Measurements from ENCODE around the gene ANGPT4. TPM values are rescaled to one million over a fixed set of nuclear protein-coding genes. Genes with fewer than 3 reads are reported as not detected.

ANGPT4 gene, protein sequence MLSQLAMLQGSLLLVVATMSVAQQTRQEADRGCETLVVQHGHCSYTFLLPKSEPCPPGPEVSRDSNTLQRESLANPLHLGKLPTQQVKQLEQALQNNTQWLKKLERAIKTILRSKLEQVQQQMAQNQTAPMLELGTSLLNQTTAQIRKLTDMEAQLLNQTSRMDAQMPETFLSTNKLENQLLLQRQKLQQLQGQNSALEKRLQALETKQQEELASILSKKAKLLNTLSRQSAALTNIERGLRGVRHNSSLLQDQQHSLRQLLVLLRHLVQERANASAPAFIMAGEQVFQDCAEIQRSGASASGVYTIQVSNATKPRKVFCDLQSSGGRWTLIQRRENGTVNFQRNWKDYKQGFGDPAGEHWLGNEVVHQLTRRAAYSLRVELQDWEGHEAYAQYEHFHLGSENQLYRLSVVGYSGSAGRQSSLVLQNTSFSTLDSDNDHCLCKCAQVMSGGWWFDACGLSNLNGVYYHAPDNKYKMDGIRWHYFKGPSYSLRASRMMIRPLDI
- total RNA-seq (2013) = 0.04 TPM
- polyA plus RNA-seq (under 1 TPM in 2 of 3 donors, not detected in 1; 0.07 to 0.14 TPM), polyA minus RNA-seq (under 0.01 and 0.08 TPM in 2 replicates), total RNA-seq (0 to 1.2 (median 0.08) reads per million in 11 experiments)

DNA sequence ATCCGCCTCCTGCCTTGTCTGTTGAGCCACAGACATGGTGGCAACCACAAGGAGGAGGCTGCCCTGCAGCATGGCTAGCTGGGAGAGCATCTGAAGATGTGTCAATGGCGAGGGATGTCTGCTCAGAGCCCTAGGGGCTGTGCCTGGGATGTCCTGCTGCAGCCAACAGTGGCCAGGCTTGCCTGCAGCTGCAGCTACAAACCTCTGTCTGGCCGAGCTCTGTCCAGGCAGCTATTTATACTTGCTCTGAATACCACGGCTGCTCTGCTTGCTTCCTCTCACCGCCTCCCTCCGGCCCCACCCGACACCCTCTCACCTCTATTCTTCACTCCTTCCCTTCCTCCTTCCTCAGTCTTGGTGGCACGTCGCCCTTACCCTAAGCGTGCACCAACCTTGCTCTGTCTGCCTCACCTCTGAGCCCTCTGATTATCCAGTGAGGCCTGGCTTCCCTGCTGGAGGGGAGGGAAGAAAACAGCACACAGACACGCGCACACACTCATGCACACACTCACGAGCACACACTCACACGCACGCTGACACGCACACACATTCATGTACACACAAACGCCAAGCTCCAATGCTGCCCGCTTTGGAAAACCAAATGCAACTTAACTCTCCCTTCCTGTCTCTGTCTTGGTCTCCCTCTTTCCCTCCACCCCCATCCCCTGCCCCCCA is at the start of gene ANGPT4:
TSS of gene ANGPT4 (minus strand) at position 210 of the 675 bp plus-strand sequence. CDS start at position 90, 120 bp downstream.
- Mint-ChIP-seq H3K27ac (peak within 1 kb of the TSS in 5 of 7 donors; percentile 11 to 62 (median 36)), H3K4me1 (peaks cover 57% of the 10 kb centered on the region), H3K9me3 (peaks cover 0 to 3% (median 0%) of the 10 kb centered on the region in 7 donors), H3K36me3 (no peaks in the 10 kb centered on the region), H3K4me3 (peak within 1 kb of the TSS in 1 of 2 donors; percentile 56), H3K27me3 (ENCODE audit: low read depth in 3 of 3) (peaks cover 5 to 24% (median 22%) of the 10 kb centered on the region in 3 donors)
- intact Hi-C loops (cut with micrococcal nuclease) = no loop called here
- Histone ChIP-seq H3K4me1 (ENCODE audit: control insufficient read depth in 1 of 2, insufficient read depth in 2 of 2, low read length in 2 of 2) (peaks cover 44 to 52% of the 10 kb centered on the region in 2 donors), H3K4me2 (replicated peaks; ENCODE audit: extremely low read depth, low read length, poor library complexity, severe bottlenecking) (peak within 1 kb of the TSS; percentile 48), H3K27me3 (ENCODE audit: control insufficient read depth in 2 of 2, insufficient read depth in 2 of 2, low read length in 2 of 2) (no peaks in the 10 kb centered on the region), H3K79me2 (ENCODE audit: insufficient read depth, low read length) (no peaks in the 10 kb centered on the region), H3K27ac (ENCODE audit: low read depth in 1 of 2, low read length in 2 of 2) (no peak within 1 kb of the TSS), H2AFZ (ENCODE audit: insufficient read depth, low read depth, low read length, poor library complexity, severe bottlenecking) (no peak within 1 kb of the TSS), H3K9ac (ENCODE audit: insufficient read depth, low read length, poor library complexity, severe bottlenecking) (no peak within 1 kb of the TSS), H3K36me3 (replicated peaks in 1 of 2; ENCODE audit: control insufficient read depth in 1 of 2, insufficient read depth in 2 of 2, low read length in 2 of 2) (no peaks in the 10 kb centered on the region), H3K4me3 (replicated peaks in 1 of 3; ENCODE audit: low read depth in 2 of 3, low read length in 3 of 3) (peak within 1 kb of the TSS in 1 of 3 experiments; percentile 36), H3K9me3 (replicated peaks in 1 of 2; ENCODE audit: control insufficient read depth in 1 of 2, insufficient read depth in 1 of 2, low read length in 2 of 2) (no peaks in the 10 kb centered on the region), H4K20me1 (ENCODE audit: insufficient read depth, low read length) (no peaks in the 10 kb centered on the region)
- DNase-seq = no peak
- TF ChIP-seq, protein P1, sequence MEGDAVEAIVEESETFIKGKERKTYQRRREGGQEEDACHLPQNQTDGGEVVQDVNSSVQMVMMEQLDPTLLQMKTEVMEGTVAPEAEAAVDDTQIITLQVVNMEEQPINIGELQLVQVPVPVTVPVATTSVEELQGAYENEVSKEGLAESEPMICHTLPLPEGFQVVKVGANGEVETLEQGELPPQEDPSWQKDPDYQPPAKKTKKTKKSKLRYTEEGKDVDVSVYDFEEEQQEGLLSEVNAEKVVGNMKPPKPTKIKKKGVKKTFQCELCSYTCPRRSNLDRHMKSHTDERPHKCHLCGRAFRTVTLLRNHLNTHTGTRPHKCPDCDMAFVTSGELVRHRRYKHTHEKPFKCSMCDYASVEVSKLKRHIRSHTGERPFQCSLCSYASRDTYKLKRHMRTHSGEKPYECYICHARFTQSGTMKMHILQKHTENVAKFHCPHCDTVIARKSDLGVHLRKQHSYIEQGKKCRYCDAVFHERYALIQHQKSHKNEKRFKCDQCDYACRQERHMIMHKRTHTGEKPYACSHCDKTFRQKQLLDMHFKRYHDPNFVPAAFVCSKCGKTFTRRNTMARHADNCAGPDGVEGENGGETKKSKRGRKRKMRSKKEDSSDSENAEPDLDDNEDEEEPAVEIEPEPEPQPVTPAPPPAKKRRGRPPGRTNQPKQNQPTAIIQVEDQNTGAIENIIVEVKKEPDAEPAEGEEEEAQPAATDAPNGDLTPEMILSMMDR (IDR thresholded peaks at IDR 0.05) = no peak
- 57% methylated on average over 13 of the region's 18 CpGs for WGBS (ENCODE audit: insufficient coverage)

GRCh38 chr20:963795-964194 is 47.7 kb upstream of the ANGPT4 start:
- Histone ChIP-seq H3K4me1 (ENCODE audit: control insufficient read depth in 1 of 2, insufficient read depth in 2 of 2, low read length in 2 of 2) (no peaks in the 10 kb centered on the region), H3K27me3 (ENCODE audit: control insufficient read depth in 2 of 2, insufficient read depth in 2 of 2, low read length in 2 of 2) (no peaks in the 10 kb centered on the region), H3K9me3 (replicated peaks in 1 of 2; ENCODE audit: control insufficient read depth in 1 of 2, insufficient read depth in 1 of 2, low read length in 2 of 2) (no peaks in the 10 kb centered on the region), H3K4me2 (replicated peaks; ENCODE audit: extremely low read depth, low read length, poor library complexity, severe bottlenecking) (no peak overlapping the region), H4K20me1 (ENCODE audit: insufficient read depth, low read length) (no peaks in the 10 kb centered on the region), H3K9ac (ENCODE audit: insufficient read depth, low read length, poor library complexity, severe bottlenecking) (no peak overlapping the region), H3K79me2 (ENCODE audit: insufficient read depth, low read length) (no peaks in the 10 kb centered on the region), H2AFZ (ENCODE audit: insufficient read depth, low read depth, low read length, poor library complexity, severe bottlenecking) (no peak overlapping the region), H3K4me3 (replicated peaks in 1 of 3; ENCODE audit: low read depth in 2 of 3, low read length in 3 of 3) (no peak overlapping the region), H3K27ac (ENCODE audit: low read depth in 1 of 2, low read length in 2 of 2) (no peak overlapping the region), H3K36me3 (replicated peaks in 1 of 2; ENCODE audit: control insufficient read depth in 1 of 2, insufficient read depth in 2 of 2, low read length in 2 of 2) (no peaks in the 10 kb centered on the region)
- WGBS (ENCODE audit: insufficient coverage) = 94% methylated on average over 5 of the region's 10 CpGs
- H3K9me3 Mint-ChIP-seq = peaks cover 0 to 3% (median 0%) of the 10 kb centered on the region in 7 donors
- intact Hi-C loops (cut with micrococcal nuclease) = no loop called here
- no peaks in the 10 kb centered on the region for H3K4me1 Mint-ChIP-seq
- H3K36me3 Mint-ChIP-seq = no peaks in the 10 kb centered on the region
- H3K27me3 Mint-ChIP-seq (ENCODE audit: low read depth in 3 of 3) = peaks cover 3 to 20% (median 8%) of the 10 kb centered on the region in 3 donors
- TF ChIP-seq, protein P1 (IDR thresholded peaks at IDR 0.05) = no peak
- no peak for DNase-seq
- no peak overlapping the region for H3K4me3 Mint-ChIP-seq
- H3K27ac Mint-ChIP-seq = no peak overlapping the region
